Loucy (cell line): ENCODE data around the gene LRIG1.

Experiments used
- CTCF ChIP-seq: fragments of 200-600 bp; sonication (generic); conservative IDR thresholded peaks from 2 replicates; pipeline ENCODE4 v1.5.1; 2014; ENCODE audit warnings: mild to moderate bottlenecking, antibody characterized with exemption, low read length
- EZH2phosphoT487 ChIP-seq: fragments of 200-600 bp; IDR thresholded peaks from 2 replicates; pipeline ENCODE4 v1.6.1; 2018; ENCODE audit warnings: antibody characterized with exemption, mild to moderate bottlenecking, moderate library complexity, borderline replicate concordance

GRCh38 chr3:66432041-66432766, 68.6 kb downstream of the LRIG1 start:
- TF ChIP-seq CTCF = no peak
- no peak for TF ChIP-seq EZH2phosphoT487
